Motor neuron (in vitro differentiated cells): Measurements from ENCODE around the gene STC2. TPM values are rescaled to one million over a fixed set of nuclear protein-coding genes. Genes with fewer than 3 reads are reported as not detected.
A peak's percentile ranks its signal among the peaks of the same experiment; 100 is the strongest.
"Not testable (repeated sequence)": the region's sequence is repeated elsewhere in the genome, so short reads cannot be mapped to it uniquely, and the experiment has no call there.

Source experiments
- ATAC-seq, 8 experiments: fragments of 200-7000 bp; cut with Tn5 transposase; replicated peaks in 6 of 8; 2 replicates each; pipeline ENCODE4 v1.8.0; 2021; ENCODE audit warnings: mild to moderate bottlenecking in 8 of 8, moderate library complexity in 8 of 8
- H3K27ac ChIP-seq, 2 donors: fragments of 250-450 bp; sonication (Bioruptor Pico); 2 replicates each; pipeline ENCODE4 v1.9.0; 2021; ENCODE audit warnings: antibody characterized with exemption in 2 of 2, mild to moderate bottlenecking in 2 of 2, moderate library complexity in 1 of 2
- H3K4me1 ChIP-seq, 2 donors: fragments of 250-450 bp; sonication (Bioruptor Pico); replicated peaks in 1 of 2; 2 replicates each; pipeline ENCODE4 v1.6.1; 2021; ENCODE audit warnings: antibody characterized with exemption in 2 of 2, mild to moderate bottlenecking in 2 of 2, moderate library complexity in 1 of 2
- H3K4me3 ChIP-seq, 5 donors: fragments of 250-450 bp; sonication (Bioruptor Pico); 2 replicates each; pipeline ENCODE4 v1.9.0; 2021; ENCODE audit warnings: antibody characterized with exemption in 5 of 5, mild to moderate bottlenecking in 5 of 5, moderate library complexity in 4 of 5
- WGBS, 10 experiments: fragments of 450-650 bp; shearing (Covaris generic); methylation state at CpG; one replicate each; pipeline ENCODE4 v1.0.0; 2022; 5-methylcytosine and 5-hydroxymethylcytosine counted together
- in situ Hi-C, 9 experiments: fragments of 400-800 bp; cut with MboI; loops; one replicate each; pipeline ENCODE4 v1.15.0; 2021; ENCODE audit warnings: low sequenced_read_pairs in 9 of 9, low pct_unique_long_range_greater_than_20kb in 2 of 9; ENCODE audit not compliant: unreplicated experiment in 9 of 9
- total RNA-seq, 8 experiments: library from RNA; unstranded; fragments of 300-600 nt; gene quantifications; 2 replicates each; pipeline versions ENCODE4 v1.2.3 to v1.2.4, GENCODE V29; 2022

STC2 gene
- total RNA-seq, 8 experiments from 2014 or later = 2.3 to 92.3 (median 13.9) TPM

DNA sequence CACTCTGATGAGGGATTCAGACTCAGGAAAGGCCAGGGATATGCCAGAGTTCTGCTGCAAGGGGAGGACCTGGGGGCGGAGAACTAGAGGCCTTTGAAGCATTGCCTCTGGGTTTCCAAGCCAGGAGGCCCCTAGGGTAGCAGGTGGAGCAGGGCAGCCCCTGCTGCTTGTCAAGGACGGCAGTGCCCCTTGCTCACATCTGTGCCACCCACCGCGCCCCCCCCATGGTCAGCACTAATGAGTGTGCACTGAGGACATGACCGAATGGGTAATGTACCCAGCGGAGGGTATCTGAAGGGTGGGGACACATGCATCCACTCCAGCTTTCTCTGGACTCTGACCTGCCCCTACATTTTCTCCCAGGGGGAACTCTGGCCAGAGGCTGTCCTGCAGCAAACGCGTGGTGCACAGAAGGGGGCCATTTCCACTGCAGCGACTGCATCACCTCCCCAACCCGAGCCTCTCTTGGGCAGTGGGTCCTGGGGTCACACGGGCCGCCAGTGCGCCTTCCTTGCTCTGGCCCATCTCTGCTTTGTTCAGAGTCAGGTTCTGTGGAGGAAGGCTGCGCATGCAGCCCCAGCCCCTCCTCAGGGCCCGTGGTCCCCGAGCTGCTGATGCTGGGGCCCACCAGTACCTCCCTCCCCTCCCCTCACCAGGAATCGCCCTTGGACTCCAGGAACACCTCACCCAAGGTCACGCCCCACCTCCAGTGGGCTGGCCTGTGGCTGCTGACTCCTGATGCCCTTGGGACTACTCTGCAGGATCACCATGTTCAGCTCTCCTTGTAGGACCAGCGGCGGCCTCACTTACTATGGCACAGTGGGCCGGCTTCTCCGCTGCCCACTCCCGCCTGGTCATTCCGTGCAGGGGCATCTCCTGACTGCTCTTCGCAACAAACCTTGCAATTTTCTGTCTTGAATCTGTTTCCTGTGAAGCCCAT is 31.2 kb downstream of the STC2 start:
- 10 to 100% (median 93%) methylated on average over 1 to 4 of the region's 25 CpGs; no CpG with 5 or more reads in 5 of the 10 experiments for WGBS, 10 experiments
- H3K27ac ChIP-seq = peak overlapping the region; percentile 6 to 46
- H3K4me1 ChIP-seq = peaks cover 44 to 54% of the 10 kb centered on the region in 2 donors
- in situ Hi-C loops = loop anchor here in 5 of 9 experiments (10.0 to 25.0 kb wide), 4 partner anchors 278 to 585 kb away; partner anchors contain the start of gene ATP6V0E1 (in 2 of the 5)
- H3K4me3 ChIP-seq = no peak overlapping the region
- peak in 5 of 8 experiments; percentile 35 to 62 (median 54) for ATAC-seq

DNA sequence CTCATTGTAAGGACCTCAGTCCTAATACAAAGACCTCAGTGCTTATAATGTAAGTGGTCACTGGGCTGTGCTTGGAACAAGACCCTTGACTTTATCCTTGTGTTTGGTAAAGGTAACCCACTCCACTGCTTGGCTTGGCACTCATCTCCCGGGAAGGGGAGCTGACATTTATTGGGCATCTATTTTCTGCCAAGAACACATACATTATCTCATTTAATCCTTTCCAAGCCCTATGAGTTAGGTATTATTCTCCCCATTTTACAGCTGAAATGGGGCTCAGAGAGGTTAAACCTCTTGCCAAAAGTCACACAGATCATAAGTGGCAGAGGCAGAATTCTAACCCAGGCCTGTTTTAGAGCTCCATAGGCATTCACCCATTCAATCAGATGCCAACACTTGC is 32.4 kb downstream of the STC2 start:
- Histone ChIP-seq H3K4me3 (no peak overlapping the region), H3K27ac (no peak overlapping the region), H3K4me1 (peaks cover 36 to 51% of the 10 kb centered on the region in 2 donors)
- 80 to 100% (median 100%) methylated on average over 1 of the region's 1 CpG; no CpG with 5 or more reads in 7 of the 10 experiments for WGBS, 10 experiments
- in situ Hi-C loops = loop anchor here in 5 of 9 experiments (10.0 to 25.0 kb wide), 4 partner anchors 279 to 583 kb away; partner anchors contain the start of gene ATP6V0E1 (in 2 of the 5)
- ATAC-seq = no peak

DNA sequence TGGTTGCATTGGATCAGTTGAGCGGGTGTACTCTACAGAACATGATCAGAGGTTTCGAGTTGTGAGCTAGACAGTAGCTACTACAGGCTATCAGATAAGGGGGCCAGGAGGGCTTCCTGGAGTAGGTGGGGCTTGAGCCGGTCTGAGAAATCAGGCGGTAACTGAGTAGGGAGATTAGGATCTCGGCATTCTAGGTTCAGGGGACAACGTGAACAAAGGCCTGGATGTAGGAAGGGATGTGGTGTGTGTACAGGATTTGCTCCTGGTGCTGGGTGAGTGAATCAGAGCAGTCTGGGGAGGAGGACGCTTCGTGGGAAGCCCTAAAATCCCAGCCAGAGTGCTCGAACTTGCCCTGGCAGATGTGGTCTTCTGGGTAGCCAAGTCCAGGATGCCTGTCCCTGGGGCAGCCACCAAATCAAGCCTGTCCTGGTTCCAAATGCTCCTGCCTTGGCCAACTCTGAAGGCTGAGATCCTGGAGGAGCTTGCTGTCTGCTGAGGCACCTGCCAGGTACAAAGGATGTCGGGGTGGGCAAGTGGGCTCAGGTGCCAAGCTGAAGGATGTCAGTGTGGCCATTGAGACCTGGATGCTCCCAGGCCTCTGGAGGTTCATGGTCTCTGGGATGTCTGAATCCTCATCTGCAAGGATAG is 33.4 kb downstream of the STC2 start:
- in situ Hi-C loops = loop anchor here in 5 of 9 experiments (10.0 to 25.0 kb wide), 4 partner anchors 280 to 582 kb away; partner anchors contain the start of gene ATP6V0E1 (in 2 of the 5)
- Histone ChIP-seq H3K4me3 (no peak overlapping the region), H3K27ac (no peak overlapping the region), H3K4me1 (peaks cover 30 to 54% of the 10 kb centered on the region in 2 donors)
- no peak for ATAC-seq
- WGBS, 10 experiments = 34 to 93% (median 78%) methylated on average over 1 to 7 of the region's 10 CpGs; no CpG with 5 or more reads in 2 of the 10 experiments

DNA sequence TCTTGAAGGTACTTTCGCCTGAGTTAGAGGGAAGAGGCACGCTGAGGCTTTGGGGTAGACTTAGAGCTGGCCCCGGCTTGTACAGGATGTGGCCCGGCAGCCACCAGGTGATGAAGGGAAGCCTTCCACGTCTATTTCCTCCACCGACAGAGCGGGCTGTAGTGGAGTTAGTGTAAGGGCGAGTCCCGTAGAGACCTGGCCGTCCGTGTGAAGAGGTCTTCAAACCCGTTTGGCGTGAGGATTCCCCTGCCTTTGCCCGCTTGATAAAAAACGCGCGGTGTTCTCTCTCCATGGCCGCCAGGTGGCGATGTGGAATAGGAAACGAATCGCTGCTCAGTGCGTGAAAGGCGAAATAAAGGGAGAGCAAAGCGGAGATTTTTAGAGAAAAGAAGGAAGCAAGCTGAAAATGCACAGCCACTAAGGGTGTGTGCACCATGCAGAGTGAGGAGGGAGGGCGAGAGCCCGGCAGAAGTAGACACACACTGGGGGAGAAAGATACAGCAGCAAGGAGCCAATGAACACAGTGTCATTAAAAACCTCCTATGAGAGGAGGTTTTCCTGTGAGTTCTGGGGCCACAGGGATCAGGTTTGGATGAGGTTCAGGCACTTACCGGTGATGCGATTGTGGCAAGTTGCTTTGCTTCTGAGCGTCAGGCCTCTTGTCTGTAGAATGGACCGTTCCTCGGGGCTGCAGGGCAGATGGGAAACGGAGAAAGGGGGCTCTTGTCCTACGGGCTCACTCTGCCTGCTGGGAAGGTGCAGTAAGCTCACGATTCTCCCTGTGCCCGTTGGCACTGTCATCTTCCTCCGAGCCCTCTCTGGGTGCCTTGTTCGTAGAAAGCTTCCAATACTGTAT is 34.2 kb downstream of the STC2 start:
- Histone ChIP-seq H3K4me1 (peaks cover 30 to 54% of the 10 kb centered on the region in 2 donors), H3K27ac (no peak overlapping the region), H3K4me3 (no peak overlapping the region)
- ATAC-seq = peak; percentile 80 to 97 (median 86)
- 0 to 61% (median 27%) methylated on average over 5 to 24 of the region's 37 CpGs; no CpG with 5 or more reads in 2 of the 10 experiments for WGBS, 10 experiments
- in situ Hi-C loops = loop anchor here in 5 of 9 experiments (10.0 to 25.0 kb wide), 4 partner anchors 281 to 582 kb away; partner anchors contain the start of gene ATP6V0E1 (in 2 of the 5)

DNA sequence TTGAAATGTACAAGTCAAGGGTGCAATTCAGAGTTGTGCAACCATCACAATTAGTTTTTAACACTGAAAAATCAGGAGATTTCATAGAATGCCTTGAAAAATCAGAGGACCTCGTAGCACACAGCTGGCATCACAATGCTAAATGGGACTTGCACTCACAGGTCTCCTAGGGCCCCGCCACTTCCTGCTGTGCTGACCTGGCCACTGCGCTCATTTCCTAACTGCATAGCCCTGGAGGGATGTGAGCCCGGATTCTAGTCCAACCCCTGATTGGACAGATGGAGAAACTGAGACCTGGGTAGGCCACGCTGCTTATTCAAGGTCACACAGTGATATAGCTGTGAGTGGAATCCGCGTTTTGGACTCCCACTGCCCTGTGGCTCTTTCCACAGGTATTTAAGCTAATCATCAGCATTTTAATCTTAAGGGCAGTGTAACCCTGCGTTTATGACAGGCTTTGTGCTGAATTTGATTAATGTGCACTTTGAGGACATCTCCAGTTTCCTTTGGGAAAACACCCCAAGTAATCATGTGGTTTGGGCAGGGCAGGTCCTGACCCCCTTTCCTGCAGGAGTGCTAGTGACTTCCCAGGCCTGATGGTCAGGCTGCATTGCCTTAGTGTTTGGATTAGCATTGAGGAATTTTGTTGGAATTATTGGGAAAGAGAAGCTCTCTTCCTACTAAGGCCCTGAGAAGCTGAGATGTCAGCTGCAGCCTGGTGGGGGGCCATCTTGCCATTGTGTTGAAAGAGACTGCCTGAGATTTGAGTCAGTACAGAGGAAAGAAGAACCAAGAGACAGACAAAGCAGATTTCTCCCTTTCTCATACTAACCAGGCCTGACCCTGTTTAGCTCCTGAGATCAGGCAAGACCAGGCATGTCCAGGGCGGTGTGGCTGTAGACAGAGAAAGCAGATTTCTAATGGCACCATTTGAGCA is 36.2 kb downstream of the STC2 start:
- in situ Hi-C loops = loop anchor here in 5 of 9 experiments (10.0 to 25.0 kb wide), 4 partner anchors 283 to 580 kb away; partner anchors contain the start of gene ATP6V0E1 (in 2 of the 5)
- no peak overlapping the region for H3K4me3 ChIP-seq
- 58 to 80% (median 75%) methylated on average over 1 to 6 of the region's 9 CpGs; no CpG with 5 or more reads in 2 of the 10 experiments for WGBS, 10 experiments
- peak in 2 of 8 experiments; percentile 5 to 10 for ATAC-seq
- peaks cover 13 to 35% of the 10 kb centered on the region in 2 donors for H3K4me1 ChIP-seq
- no peak overlapping the region for H3K27ac ChIP-seq

DNA sequence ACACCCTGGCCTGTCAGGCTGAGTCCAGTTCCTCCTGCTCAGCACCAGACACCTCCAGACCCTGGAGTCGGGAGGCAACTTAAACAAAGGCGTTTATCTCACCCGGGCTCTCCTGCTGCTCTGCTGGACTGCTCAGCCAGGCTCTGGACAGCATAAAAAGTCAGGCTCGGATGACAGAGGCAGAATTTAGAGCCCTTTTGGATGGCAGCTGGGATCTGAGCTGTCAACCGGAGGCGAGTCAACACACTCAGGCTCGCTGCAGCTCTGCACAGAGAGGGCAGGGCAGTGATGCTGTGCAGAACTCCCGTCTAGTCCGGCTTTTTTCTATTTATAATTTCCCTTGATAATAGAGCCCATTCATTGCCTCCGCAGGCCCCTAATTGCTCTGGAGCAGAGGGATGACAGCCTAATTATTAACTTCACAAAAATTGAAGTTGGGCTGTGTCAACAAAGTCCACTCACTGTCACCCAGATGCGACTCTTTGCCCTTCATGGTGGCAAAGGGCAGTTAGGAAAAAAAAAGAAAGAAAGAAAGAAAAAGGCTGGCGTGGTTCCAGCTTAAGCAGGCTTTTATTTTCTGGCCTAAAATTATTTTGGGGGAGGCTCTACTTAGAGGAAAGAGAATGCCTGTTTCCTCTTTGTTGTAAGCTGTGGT is 37.6 kb downstream of the STC2 start:
- WGBS, 10 experiments = 0 to 69% (median 16%) methylated on average over 3 to 10 of the region's 12 CpGs; no CpG with 5 or more reads in 1 of the 10 experiments
- ATAC-seq = peak in 6 of 8 experiments; percentile 3 to 80 (median 70)
- peak overlapping the region in 1 of 2 donors; percentile 50 for H3K27ac ChIP-seq
- no peak overlapping the region for H3K4me3 ChIP-seq
- H3K4me1 ChIP-seq = peaks cover 3 to 26% of the 10 kb centered on the region in 2 donors
- in situ Hi-C loops = loop anchor here in 5 of 9 experiments (10.0 to 25.0 kb wide), 4 partner anchors 284 to 578 kb away; partner anchors contain the start of gene ATP6V0E1 (in 2 of the 5)

DNA sequence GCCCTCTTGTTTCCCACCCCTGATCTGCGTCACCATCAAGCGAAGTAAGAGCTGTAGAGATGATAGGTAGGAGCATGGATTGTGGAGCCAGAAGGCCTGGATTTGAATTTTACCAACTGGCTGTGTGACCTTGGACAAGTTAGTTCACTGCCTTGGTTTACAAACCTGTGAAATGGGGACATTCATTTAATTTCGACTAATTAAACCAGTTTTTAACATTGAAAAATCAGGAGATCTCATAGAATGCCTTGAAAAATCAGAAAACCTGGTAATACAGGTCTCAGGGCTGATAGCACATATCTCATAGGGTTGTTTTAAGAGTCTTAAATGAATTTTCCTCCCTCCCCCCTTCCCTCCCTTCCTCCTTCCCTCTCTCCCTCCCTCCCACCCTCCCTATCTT is 38.8 kb downstream of the STC2 start:
- H3K27ac ChIP-seq = no peak overlapping the region
- 60 to 100% (median 67%) methylated on average over 1 to 3 of the region's 3 CpGs; no CpG with 5 or more reads in 4 of the 10 experiments for WGBS, 10 experiments
- peaks cover 3 to 23% of the 10 kb centered on the region in 2 donors for H3K4me1 ChIP-seq
- no peak overlapping the region for H3K4me3 ChIP-seq
- in situ Hi-C loops = loop anchor here in 5 of 9 experiments (25.0 kb wide), 3 partner anchors 298 to 577 kb away; partner anchors contain the start of gene ATP6V0E1 (in 2 of the 5)
- no peak for ATAC-seq

DNA sequence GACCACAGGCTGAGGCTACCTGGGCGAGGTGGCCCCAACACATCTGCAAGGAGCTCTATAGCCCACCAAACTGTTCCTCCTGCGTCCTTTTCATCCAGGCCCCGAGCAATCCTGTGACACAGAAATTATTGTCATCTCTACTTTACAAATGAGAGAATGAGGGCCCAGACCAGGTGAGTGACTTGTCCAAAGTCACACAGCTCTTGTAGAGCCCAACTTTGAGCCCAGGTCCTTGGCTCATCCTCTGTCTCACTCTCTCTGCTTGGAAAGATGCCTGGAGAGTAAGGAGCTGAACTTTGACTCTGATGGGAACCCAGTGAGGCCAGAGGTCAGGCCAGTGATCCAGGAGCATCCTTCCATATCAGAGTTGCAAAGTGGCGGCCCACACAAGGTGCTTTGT is 39.6 kb downstream of the STC2 start:
- H3K4me1 ChIP-seq = peaks cover 0 to 18% of the 10 kb centered on the region in 2 donors
- ATAC-seq = no peak
- H3K27ac ChIP-seq = no peak overlapping the region
- 40 to 100% (median 100%) methylated on average over 1 to 2 of the region's 4 CpGs; no CpG with 5 or more reads in 4 of the 10 experiments for WGBS, 10 experiments
- no peak overlapping the region for H3K4me3 ChIP-seq
- in situ Hi-C loops = loop anchor here in 5 of 9 experiments (25.0 kb wide), 3 partner anchors 299 to 576 kb away; partner anchors contain the start of gene ATP6V0E1 (in 2 of the 5)

DNA sequence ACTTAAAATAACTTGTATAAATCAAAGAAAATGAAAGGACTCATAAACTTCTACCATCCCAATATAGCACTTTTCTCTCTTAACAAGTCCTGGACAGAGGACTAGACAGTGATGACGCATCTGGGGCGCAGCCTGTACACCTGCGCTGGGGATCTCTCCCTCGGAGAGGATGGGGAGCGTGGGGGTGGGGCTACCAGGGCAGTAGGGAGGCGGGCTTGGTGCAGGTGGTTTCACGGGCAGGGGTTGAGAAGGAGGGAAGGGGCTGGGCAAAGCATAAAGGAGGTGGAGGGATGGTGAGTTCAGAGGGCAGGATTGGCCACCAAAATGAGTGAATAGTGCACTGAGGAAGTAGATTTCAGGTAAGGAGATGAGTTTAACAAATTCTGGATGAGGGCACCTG is 41.1 kb downstream of the STC2 start:
- H3K4me1 ChIP-seq = peaks cover 0 to 16% of the 10 kb centered on the region in 2 donors
- H3K27ac ChIP-seq = no peak overlapping the region
- no peak overlapping the region for H3K4me3 ChIP-seq
- in situ Hi-C loops = loop anchor here in 5 of 9 experiments (25.0 kb wide), 3 partner anchors 300 to 575 kb away; partner anchors contain the start of gene ATP6V0E1 (in 2 of the 5)
- 0% methylated on average over 1 of the region's 7 CpGs; no CpG with 5 or more reads in 9 of the 10 experiments for WGBS, 10 experiments
- ATAC-seq = no peak

DNA sequence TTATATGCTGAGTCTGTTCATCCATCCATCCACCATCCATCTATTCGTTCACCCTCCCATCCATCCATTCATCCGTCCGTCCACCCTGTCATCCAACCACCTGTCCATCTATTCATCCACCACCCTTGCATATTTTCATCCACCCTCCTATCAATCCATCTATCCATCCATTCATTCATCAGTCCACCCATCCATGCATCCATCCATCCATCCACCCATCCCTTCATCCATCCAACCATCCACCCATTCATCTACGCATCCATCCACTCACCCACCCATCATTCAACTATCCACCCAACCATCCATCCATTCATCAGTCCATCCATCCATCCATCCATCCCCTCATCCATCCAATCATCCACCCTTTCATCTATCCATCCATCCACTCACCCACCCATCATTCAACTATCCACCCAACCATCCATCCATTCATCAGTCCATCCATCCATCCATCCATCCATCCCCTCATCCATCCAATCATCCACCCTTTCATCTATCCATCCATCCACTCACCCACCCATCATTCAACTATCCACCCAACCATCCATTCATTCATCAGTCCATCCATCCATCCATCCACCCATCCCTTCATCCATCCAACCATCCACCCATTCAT is 43.8 kb downstream of the STC2 start:
- not testable (repeated sequence) for H3K4me3 ChIP-seq, H3K4me1 ChIP-seq, H3K27ac ChIP-seq, ATAC-seq
- 82 to 100% (median 90%) methylated on average over 2 to 4 of the region's 4 CpGs; no CpG with 5 or more reads in 3 of the 10 experiments for WGBS, 10 experiments
- in situ Hi-C loops = loop anchor here in 5 of 9 experiments (25.0 kb wide), 3 partner anchors 297 to 572 kb away; partner anchors contain the start of gene ATP6V0E1 (in 2 of the 5)
